Right renal pelvis (tissue), 4 donors: ENCODE results near the gene NFKBIE. TPM values are rescaled to one million over a fixed set of nuclear protein-coding genes. Genes with fewer than 3 reads are reported as not detected.

ENCODE experiments used
- DNase-seq, 4 donors: peaks; one replicate each; pipeline ENCODE4 v3.0.0-alpha.2; 2013; ENCODE audit warnings: low read depth in 4 of 4, low spot score in 3 of 4, missing footprints in 1 of 4
- polyA plus RNA-seq, 4 donors: library from polyadenylated mRNA; unstranded; fragments of 120-200 nt; gene quantifications; one replicate each; pipeline ENCODE4 v1.2.1, GENCODE V29; 2013; ENCODE audit not compliant: insufficient read length in 4 of 4

Gene NFKBIE
- polyA plus RNA-seq, 4 donors = 9.8 to 12.9 (median 11.0) TPM

GRCh38 chr6:44217332-44218143 lies 47.8 kb downstream of the NFKBIE start:
- DNase-seq = no peak

- no peak for DNase-seq
These were observed 48.5 kb downstream of the NFKBIE start, which contains the start of gene MYMX for GRCh38 chr6:44216677-44217331. Gene MYMX (plus strand): TSS chr6:44216926. CDS start chr6:44217472, 546 bp downstream.

- DNase-seq = no peak
These were observed 51.0 kb downstream of the NFKBIE start for GRCh38 chr6:44214307-44214706.

GRCh38 chr6:44211284-44211683 lies 54.1 kb downstream of the NFKBIE start:
- DNase-seq = no peak

Other genes with a start within 250 kb of the NFKBIE start
- gene MRPL14, start 138.1 kb downstream of the NFKBIE start, polyA plus RNA-seq = 10 to 100 TPM; 35.8 to 50.7 (median 41.6) TPM
- gene TMEM63B, start 138.0 kb downstream of the NFKBIE start, polyA plus RNA-seq = 10 to 100 TPM; 29.9 to 35.4 (median 33.4) TPM
- gene CAPN11, start 106.7 kb downstream of the NFKBIE start, polyA plus RNA-seq = under 1 TPM; 0.14 to 0.21 (median 0.16) TPM
- under 1 TPM; 0.60 to 0.78 (median 0.77) TPM for gene MYMX, start 48.6 kb downstream of the NFKBIE start, polyA plus RNA-seq
- gene SLC29A1, start 42.0 kb downstream of the NFKBIE start, polyA plus RNA-seq = 10 to 100 TPM; 32.6 to 38.7 (median 37.0) TPM
- 1,000 to 10,000 TPM; 1,195 to 1,243 (median 1,222) TPM for gene HSP90AB1, start 18.4 kb downstream of the NFKBIE start, polyA plus RNA-seq
- gene SLC35B2, start 8.0 kb downstream of the NFKBIE start, polyA plus RNA-seq = 10 to 100 TPM; 53.1 to 62.2 (median 57.4) TPM
- under 1 TPM; 0.42 to 0.84 (median 0.64) TPM for gene TMEM151B, start 4.9 kb upstream of the NFKBIE start, polyA plus RNA-seq
- 10 to 100 TPM; 12.7 to 17.3 (median 14.4) TPM for gene AARS2, start 47.8 kb upstream of the NFKBIE start, polyA plus RNA-seq
- not detected for gene SPATS1, start 77.1 kb upstream of the NFKBIE start, polyA plus RNA-seq
- gene CDC5L, start 122.2 kb upstream of the NFKBIE start, polyA plus RNA-seq = 10 to 100 TPM; 37.4 to 44.7 (median 43.8) TPM